Activated T-helper 1 cell treated with Interleukin-2 at 50 U/mL for 16 hours (primary cell): ENCODE measurements around the gene UBASH3A.

Experiments used
- DNase-seq: peaks from one replicate; pipeline ENCODE4 v3.0.0-alpha.2; 2020; ENCODE audit warnings: low read depth

The UBASH3A gene

GRCh38 chr21:42411891-42412635 is 8.4 kb downstream of the UBASH3A start:
- no peak for DNase-seq

- no peak for DNase-seq
Measured at GRCh38 chr21:42412636-42412933, 8.9 kb downstream of the UBASH3A start.

- DNase-seq, result no peak
Measured at GRCh38 chr21:42413093-42413492, 9.4 kb downstream of the UBASH3A start.

GRCh38 chr21:42413500-42413899 is 9.8 kb downstream of the UBASH3A start:
- no peak for DNase-seq

GRCh38 chr21:42414066-42414465 is 10.4 kb downstream of the UBASH3A start:
- DNase-seq, result no peak

- DNase-seq, result no peak
Measured at GRCh38 chr21:42414553-42414927, 10.8 kb downstream of the UBASH3A start.

- peak; percentile 74 for DNase-seq
Measured at GRCh38 chr21:42414928-42415769, 11.4 kb downstream of the UBASH3A start.

- no peak for DNase-seq
Measured at GRCh38 chr21:42417533-42417932, 13.8 kb downstream of the UBASH3A start.

GRCh38 chr21:42418886-42419285 is 15.2 kb downstream of the UBASH3A start:
- no peak for DNase-seq

- no peak for DNase-seq
Measured at GRCh38 chr21:42419845-42420244, 16.1 kb downstream of the UBASH3A start.

- no peak for DNase-seq
Measured at GRCh38 chr21:42421018-42421793, 17.5 kb downstream of the UBASH3A start.

GRCh38 chr21:42423197-42423675 is 19.5 kb downstream of the UBASH3A start:
- DNase-seq, result no peak

- DNase-seq, result no peak
Measured at GRCh38 chr21:42423685-42424084, 20.0 kb downstream of the UBASH3A start.

- peak; percentile 70 for DNase-seq
Measured at GRCh38 chr21:42424914-42425541, 21.3 kb downstream of the UBASH3A start.

- DNase-seq, result no peak
Measured at GRCh38 chr21:42425591-42425990, 21.9 kb downstream of the UBASH3A start.

GRCh38 chr21:42426424-42426823 is 22.7 kb downstream of the UBASH3A start:
- no peak for DNase-seq

- DNase-seq, result no peak
Measured at GRCh38 chr21:42426876-42427480, 23.3 kb downstream of the UBASH3A start.

- DNase-seq, result no peak
Measured at GRCh38 chr21:42427809-42428419, 24.2 kb downstream of the UBASH3A start.

- no peak for DNase-seq
Measured at GRCh38 chr21:42429021-42429420, 25.3 kb downstream of the UBASH3A start.

GRCh38 chr21:42429856-42430255 is 26.2 kb downstream of the UBASH3A start:
- no peak for DNase-seq

GRCh38 chr21:42430521-42430920 is 26.8 kb downstream of the UBASH3A start:
- no peak for DNase-seq
